ENCODE measurements around the gene SLC25A11. TPM values are rescaled to one million over a fixed set of nuclear protein-coding genes. Genes with fewer than 3 reads are reported as not detected.

Gene SLC25A11
- total and polyA plus RNA-seq, 2 donors (not counting 1 experiment from before 2014, with no cell fraction given), result 32.3 to 44.4 TPM

DNA sequence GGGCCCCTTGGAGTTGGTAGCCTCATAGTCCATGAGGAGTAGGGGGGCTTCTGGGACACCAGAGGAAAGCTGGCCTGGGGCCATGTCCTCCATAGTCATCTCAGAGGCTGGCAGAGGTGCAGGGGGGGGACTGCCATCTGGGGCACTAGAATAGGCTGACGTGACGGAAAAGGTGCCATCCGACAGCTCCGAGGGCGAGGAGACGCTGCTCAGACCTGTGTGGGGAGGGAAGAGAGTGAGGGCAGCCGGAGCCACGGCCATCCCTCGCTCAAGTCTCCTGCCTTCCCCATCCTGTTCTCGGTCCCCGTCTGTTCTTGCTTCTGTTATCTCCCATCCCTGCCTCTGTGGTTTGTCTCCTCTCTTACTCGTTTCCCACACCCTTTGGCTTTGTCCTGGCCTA, 32.5 kb upstream of the SLC25A11 start:
- no peak overlapping the region for H3K27ac Mint-ChIP-seq
- ATAC-seq (ENCODE audit: low read depth), result no peak
- H2AFZ ChIP-seq (ENCODE audit: insufficient read depth, low read depth, low read length, poor library complexity, severe bottlenecking), result no peak overlapping the region
- H3K4me1 Mint-ChIP-seq, result peaks cover 2% of the 10 kb centered on the region
- H3K4me3 Mint-ChIP-seq, result no peak overlapping the region
- DNase-seq, result no peak
- H3K27me3 Mint-ChIP-seq, result no peaks in the 10 kb centered on the region
- no peak overlapping the region for H3K4me3 ChIP-seq (ENCODE audit: control extremely low read depth in 1 of 5, extremely low read depth in 1 of 5, insufficient read depth in 1 of 5, low read depth in 2 of 5, low read length in 4 of 5)
- H3K9me3 Mint-ChIP-seq (ENCODE audit: insufficient read depth), result no peaks in the 10 kb centered on the region
- peaks cover 14% of the 10 kb centered on the region for H3K79me2 ChIP-seq (ENCODE audit: control insufficient read depth, insufficient read depth, low read length)
- CTCF ChIA-PET, result interaction anchor here (0.9 to 1.4 kb wide), 2 partner anchors 14 to 90 kb away, joined by 3 to 4 read pairs; no protein-coding TSS in a partner anchor
- H4K20me1 ChIP-seq (ENCODE audit: control insufficient read depth, insufficient read depth, low read length, poor library complexity, severe bottlenecking), result no peaks in the 10 kb centered on the region
- H3K4me2 ChIP-seq (replicated peaks; ENCODE audit: low read depth, low read length, poor library complexity, severe bottlenecking), result no peak overlapping the region
- no peak for TF ChIP-seq EZH2 (IDR thresholded peaks at IDR 0.05; ENCODE audit: borderline replicate concordance, insufficient read depth, low read depth, low read length, poor library complexity, severe bottlenecking)
- no peak for TF ChIP-seq CTCF (IDR thresholded peaks at IDR 0.05)
- POLR2A ChIA-PET, result no interaction called here
- H3K9me3 ChIP-seq (ENCODE audit: control extremely low read depth in 1 of 3, control insufficient read depth in 2 of 3, insufficient read depth in 1 of 3, low read length in 2 of 3), result no peaks in the 10 kb centered on the region
- intact Hi-C loops (cut with micrococcal nuclease), result no loop called here
- no peaks in the 10 kb centered on the region for H3K27me3 ChIP-seq (replicated peaks in 1 of 4; ENCODE audit: control extremely low read depth in 1 of 4, control insufficient read depth in 3 of 4, insufficient read depth in 4 of 4, low read length in 3 of 4)
- peaks cover 0 to 48% of the 10 kb centered on the region in 2 experiments for H3K36me3 ChIP-seq (replicated peaks in 1 of 2; ENCODE audit: control extremely low read depth in 1 of 2, control insufficient read depth in 1 of 2, extremely low read depth in 1 of 2, insufficient read depth in 2 of 2, low read length in 1 of 2)
- H3K4me1 ChIP-seq (ENCODE audit: control insufficient read depth in 2 of 2, insufficient read depth in 2 of 2, low read length in 2 of 2), result peaks cover 9 to 12% of the 10 kb centered on the region in 2 donors
- no peak overlapping the region for H3K9ac ChIP-seq (ENCODE audit: low read length)
- H3K27ac ChIP-seq (ENCODE audit: low read length in 2 of 2), result no peak overlapping the region
- 100% methylated on average over 7 of the region's 12 CpGs for WGBS (ENCODE audit: insufficient coverage)

GRCh38 chr17:4971826-4972225, 32.0 kb upstream of the SLC25A11 start:
- ChIA-PET CTCF (interaction anchor here (0.9 to 1.4 kb wide), 4 partner anchors 13 to 90 kb away, joined by 3 to 4 read pairs (median 4); partner anchors contain the start of gene C17orf107), POLR2A (no interaction called here)
- H3K9me3 Mint-ChIP-seq (ENCODE audit: insufficient read depth), result no peaks in the 10 kb centered on the region
- Histone ChIP-seq H3K27me3 (replicated peaks in 1 of 4; ENCODE audit: control extremely low read depth in 1 of 4, control insufficient read depth in 3 of 4, insufficient read depth in 4 of 4, low read length in 3 of 4) (no peaks in the 10 kb centered on the region), H3K9me3 (ENCODE audit: control extremely low read depth in 1 of 3, control insufficient read depth in 2 of 3, insufficient read depth in 1 of 3, low read length in 2 of 3) (no peaks in the 10 kb centered on the region), H3K9ac (ENCODE audit: low read length) (no peak overlapping the region), H3K79me2 (ENCODE audit: control insufficient read depth, insufficient read depth, low read length) (peaks cover 12% of the 10 kb centered on the region), H4K20me1 (ENCODE audit: control insufficient read depth, insufficient read depth, low read length, poor library complexity, severe bottlenecking) (no peaks in the 10 kb centered on the region), H2AFZ (ENCODE audit: insufficient read depth, low read depth, low read length, poor library complexity, severe bottlenecking) (no peak overlapping the region), H3K4me2 (replicated peaks; ENCODE audit: low read depth, low read length, poor library complexity, severe bottlenecking) (no peak overlapping the region), H3K27ac (ENCODE audit: low read length in 2 of 2) (no peak overlapping the region), H3K4me3 (ENCODE audit: control extremely low read depth in 1 of 5, extremely low read depth in 1 of 5, insufficient read depth in 1 of 5, low read depth in 2 of 5, low read length in 4 of 5) (no peak overlapping the region), H3K36me3 (replicated peaks in 1 of 2; ENCODE audit: control extremely low read depth in 1 of 2, control insufficient read depth in 1 of 2, extremely low read depth in 1 of 2, insufficient read depth in 2 of 2, low read length in 1 of 2) (peaks cover 0 to 43% of the 10 kb centered on the region in 2 experiments), H3K4me1 (ENCODE audit: control insufficient read depth in 2 of 2, insufficient read depth in 2 of 2, low read length in 2 of 2) (peaks cover 9 to 13% of the 10 kb centered on the region in 2 donors)
- no peaks in the 10 kb centered on the region for H3K27me3 Mint-ChIP-seq
- DNase-seq (no peak), ATAC-seq (ENCODE audit: low read depth) (no peak)
- whole genome bisulfite sequencing (ENCODE audit: insufficient coverage), result 98% methylated on average over 5 of the region's 6 CpGs
- H3K27ac Mint-ChIP-seq, result no peak overlapping the region
- TF ChIP-seq EZH2 (IDR thresholded peaks at IDR 0.05; ENCODE audit: borderline replicate concordance, insufficient read depth, low read depth, low read length, poor library complexity, severe bottlenecking) (no peak), CTCF (IDR thresholded peaks at IDR 0.05) (no peak)
- peaks cover 2% of the 10 kb centered on the region for H3K4me1 Mint-ChIP-seq
- intact Hi-C loops (cut with micrococcal nuclease), result no loop called here
- H3K4me3 Mint-ChIP-seq, result no peak overlapping the region

Measured in B cell (primary cell).